Measurements from ENCODE around the gene SPECC1.

Gene SPECC1

DNA sequence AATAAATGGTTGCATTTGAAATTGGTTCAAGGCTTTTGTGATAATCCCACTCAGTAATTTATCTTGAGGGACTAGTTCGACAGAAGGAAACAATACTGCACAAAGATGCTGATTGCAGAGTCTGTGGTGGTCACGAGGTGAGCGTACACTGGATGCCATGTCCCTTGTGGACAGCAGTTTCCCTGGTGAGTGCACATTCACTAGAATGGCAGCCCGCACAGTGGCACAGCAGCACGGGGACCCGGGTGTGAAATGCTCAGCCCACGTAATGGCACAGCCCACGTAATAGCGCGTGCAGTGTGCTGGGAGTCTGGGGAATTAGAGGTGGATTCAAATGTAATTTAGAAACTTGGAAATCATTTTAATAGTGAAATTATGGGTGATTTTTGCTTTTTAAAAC, 304.1 kb downstream of the SPECC1 start:
- Histone ChIP-seq H3K36me3 (no peaks in the 10 kb centered on the region), H3K4me3 (ENCODE audit: low read depth in 1 of 2, low read length in 1 of 2) (no peak overlapping the region), H3K9me3 (no peaks in the 10 kb centered on the region), H3K27me3 (no peaks in the 10 kb centered on the region), H3K4me1 (ENCODE audit: control insufficient read depth in 1 of 2, insufficient read depth in 1 of 2, low read depth in 1 of 2, low read length in 1 of 2) (no peaks in the 10 kb centered on the region), H3K27ac (no peak overlapping the region)
- TF ChIP-seq, protein P1, sequence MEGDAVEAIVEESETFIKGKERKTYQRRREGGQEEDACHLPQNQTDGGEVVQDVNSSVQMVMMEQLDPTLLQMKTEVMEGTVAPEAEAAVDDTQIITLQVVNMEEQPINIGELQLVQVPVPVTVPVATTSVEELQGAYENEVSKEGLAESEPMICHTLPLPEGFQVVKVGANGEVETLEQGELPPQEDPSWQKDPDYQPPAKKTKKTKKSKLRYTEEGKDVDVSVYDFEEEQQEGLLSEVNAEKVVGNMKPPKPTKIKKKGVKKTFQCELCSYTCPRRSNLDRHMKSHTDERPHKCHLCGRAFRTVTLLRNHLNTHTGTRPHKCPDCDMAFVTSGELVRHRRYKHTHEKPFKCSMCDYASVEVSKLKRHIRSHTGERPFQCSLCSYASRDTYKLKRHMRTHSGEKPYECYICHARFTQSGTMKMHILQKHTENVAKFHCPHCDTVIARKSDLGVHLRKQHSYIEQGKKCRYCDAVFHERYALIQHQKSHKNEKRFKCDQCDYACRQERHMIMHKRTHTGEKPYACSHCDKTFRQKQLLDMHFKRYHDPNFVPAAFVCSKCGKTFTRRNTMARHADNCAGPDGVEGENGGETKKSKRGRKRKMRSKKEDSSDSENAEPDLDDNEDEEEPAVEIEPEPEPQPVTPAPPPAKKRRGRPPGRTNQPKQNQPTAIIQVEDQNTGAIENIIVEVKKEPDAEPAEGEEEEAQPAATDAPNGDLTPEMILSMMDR (IDR thresholded peaks at IDR 0.05): no peak

DNA sequence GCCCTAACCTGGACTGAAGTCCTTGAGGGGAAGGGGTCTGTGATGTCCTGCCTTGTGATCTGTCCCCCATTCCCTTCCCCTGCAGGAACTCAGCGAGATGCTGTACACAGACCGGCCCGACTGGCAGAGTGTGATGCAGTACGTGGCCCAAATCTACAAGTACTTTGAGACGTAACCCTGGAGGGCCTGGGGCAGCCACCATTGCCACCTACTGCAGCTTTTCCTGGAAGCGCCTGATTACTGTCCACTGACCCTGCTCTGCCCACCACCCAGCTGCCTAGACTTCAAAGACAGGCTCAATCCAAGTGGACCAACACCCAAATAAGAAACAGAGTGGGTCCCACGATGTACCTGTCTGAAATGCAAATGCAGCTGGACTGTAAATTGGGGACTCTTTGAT, 304.7 kb downstream of the SPECC1 start:
- TF ChIP-seq, protein P1 (IDR thresholded peaks at IDR 0.05): no peak

DNA sequence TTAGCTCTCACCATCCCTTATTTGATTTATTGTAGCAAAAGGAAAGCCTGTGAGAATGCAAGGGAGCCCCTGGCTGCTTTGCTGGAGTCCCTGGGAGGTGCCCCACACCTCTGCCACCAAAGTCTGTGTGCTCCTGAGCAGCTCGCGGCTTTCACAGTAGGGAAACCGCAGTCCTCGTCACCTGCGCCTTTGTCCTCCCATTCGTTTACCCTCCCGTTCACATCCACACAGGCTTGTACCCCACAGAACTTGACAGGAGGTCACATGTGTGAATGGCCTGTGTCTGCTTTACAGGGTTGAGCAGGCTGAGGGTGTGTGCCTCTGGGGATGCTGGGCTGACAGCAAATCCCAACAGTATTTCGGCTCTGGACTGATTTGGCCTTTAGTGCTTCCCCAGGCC, 305.7 kb downstream of the SPECC1 start:
- no peaks in the 10 kb centered on the region for H3K27me3 ChIP-seq
- no peak overlapping the region for H3K4me3 ChIP-seq (ENCODE audit: low read depth in 1 of 2, low read length in 1 of 2)
- TF ChIP-seq, protein P1 (IDR thresholded peaks at IDR 0.05): no peak
- H3K4me1 ChIP-seq (ENCODE audit: control insufficient read depth in 1 of 2, insufficient read depth in 1 of 2, low read depth in 1 of 2, low read length in 1 of 2): no peaks in the 10 kb centered on the region
- H3K36me3 ChIP-seq: no peaks in the 10 kb centered on the region
- H3K27ac ChIP-seq: no peak overlapping the region
- no peaks in the 10 kb centered on the region for H3K9me3 ChIP-seq

More for the DNA sequence above, 304.7 kb downstream of the SPECC1 start:
- no peak overlapping the region for H3K27ac ChIP-seq
- H3K9me3 ChIP-seq: no peaks in the 10 kb centered on the region
- H3K4me1 ChIP-seq (ENCODE audit: control insufficient read depth in 1 of 2, insufficient read depth in 1 of 2, low read depth in 1 of 2, low read length in 1 of 2): no peaks in the 10 kb centered on the region
- H3K36me3 ChIP-seq: no peaks in the 10 kb centered on the region
- H3K27me3 ChIP-seq: no peaks in the 10 kb centered on the region
- no peak overlapping the region for H3K4me3 ChIP-seq (ENCODE audit: low read depth in 1 of 2, low read length in 1 of 2)

DNA sequence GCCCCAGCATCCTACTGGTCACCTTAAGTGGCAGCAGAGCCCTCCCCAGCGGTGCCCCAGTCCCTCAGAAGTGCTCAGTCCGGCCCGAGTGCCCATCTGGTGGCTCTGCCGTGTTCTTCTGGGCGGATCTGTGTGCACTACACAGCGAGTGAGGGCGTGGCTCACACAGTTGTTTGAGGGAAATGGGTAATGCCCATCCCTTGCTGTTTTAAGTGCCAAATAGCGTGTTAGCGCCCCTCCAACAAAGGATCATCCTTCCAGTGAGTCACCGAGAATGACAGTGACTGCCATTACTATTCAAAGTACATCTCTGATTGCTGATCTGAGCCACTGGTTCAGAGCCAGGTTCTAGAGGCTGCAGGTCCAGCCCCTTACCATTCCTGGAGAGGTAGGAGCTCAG, 306.2 kb downstream of the SPECC1 start:
- no peaks in the 10 kb centered on the region for H3K36me3 ChIP-seq
- peaks cover 3% of the 10 kb centered on the region for H3K27me3 ChIP-seq
- H3K4me3 ChIP-seq (ENCODE audit: low read depth in 1 of 2, low read length in 1 of 2): no peak overlapping the region
- TF ChIP-seq, protein P1 (IDR thresholded peaks at IDR 0.05): no peak
- H3K4me1 ChIP-seq (ENCODE audit: control insufficient read depth in 1 of 2, insufficient read depth in 1 of 2, low read depth in 1 of 2, low read length in 1 of 2): peaks cover 0 to under 1% of the 10 kb centered on the region in 2 experiments
- H3K9me3 ChIP-seq: no peaks in the 10 kb centered on the region
- no peak overlapping the region for H3K27ac ChIP-seq

DNA sequence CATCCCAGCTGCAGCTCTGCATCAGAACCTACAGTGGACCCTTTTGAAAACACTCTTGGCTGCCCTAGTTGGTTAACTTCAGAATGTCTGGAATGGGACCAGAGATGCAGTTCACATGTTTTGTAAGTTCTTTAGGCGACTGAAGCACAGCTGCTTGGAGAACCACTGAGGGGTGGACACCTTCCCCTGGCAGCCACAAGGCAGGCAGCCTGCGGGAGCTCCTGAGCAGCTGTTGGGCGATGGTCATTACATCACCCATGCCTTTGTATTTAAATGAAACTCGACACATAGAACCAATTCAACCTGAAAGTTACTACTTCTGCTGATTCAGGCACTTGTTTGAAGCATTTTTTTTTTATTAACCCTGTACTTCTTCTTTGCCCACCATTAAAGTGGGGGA, 306.7 kb downstream of the SPECC1 start:
- Histone ChIP-seq H3K4me3 (ENCODE audit: low read depth in 1 of 2, low read length in 1 of 2) (no peak overlapping the region), H3K27ac (no peak overlapping the region), H3K36me3 (no peaks in the 10 kb centered on the region), H3K9me3 (no peaks in the 10 kb centered on the region), H3K27me3 (peaks cover 7% of the 10 kb centered on the region), H3K4me1 (ENCODE audit: control insufficient read depth in 1 of 2, insufficient read depth in 1 of 2, low read depth in 1 of 2, low read length in 1 of 2) (peaks cover 0 to 6% of the 10 kb centered on the region in 2 experiments)
- TF ChIP-seq, protein P1 (IDR thresholded peaks at IDR 0.05): no peak
